Psoas muscle (tissue), 8 donors: Measurements from ENCODE around the gene WDR26. TPM values are rescaled to one million over a fixed set of nuclear protein-coding genes. Genes with fewer than 3 reads are reported as not detected.
A peak's percentile ranks its signal among the peaks of the same experiment; 100 is the strongest.

Experiments
- ATAC-seq, 4 donors: fragments of 200-7000 bp; cut with Tn5 transposase; one replicate each; pipeline ENCODE4 v1.9.1; 2020; ENCODE audit warnings: moderate library complexity in 3 of 4, mild to moderate bottlenecking in 2 of 4
- DNase-seq, 2 donors: peaks; one replicate each; pipeline ENCODE4 v3.0.0-alpha.2; 2020
- H3K27ac ChIP-seq: fragments of 200-600 bp; one replicate; pipeline ENCODE4 v1.8.0; 2022
- H3K27me3 ChIP-seq, 3 donors: fragments of 200-600 bp in 1 of 3; one replicate each; pipeline versions ENCODE4 v1.6.1 to v1.8.0; 2013 to 2022; ENCODE audit warnings: low read length in 2 of 3, mild to moderate bottlenecking in 2 of 3, moderate library complexity in 1 of 3; ENCODE audit not compliant: insufficient read depth in 3 of 3
- H3K36me3 ChIP-seq, 2 donors: fragments of 200-600 bp in 1 of 2; one replicate each; pipeline versions ENCODE4 v1.6.1 to v1.8.0; 2013 to 2022; ENCODE audit warnings: low read depth in 1 of 2, mild to moderate bottlenecking in 1 of 2, moderate library complexity in 1 of 2; ENCODE audit not compliant: insufficient read depth in 1 of 2
- H3K4me1 ChIP-seq: fragments of 200-600 bp; one replicate; pipeline ENCODE4 v1.8.0; 2022
- H3K4me3 ChIP-seq: fragments of 200-600 bp; one replicate; pipeline ENCODE4 v1.8.0; 2022; ENCODE audit warnings: mild to moderate bottlenecking
- H3K9me3 ChIP-seq: fragments of 200-600 bp; one replicate; pipeline ENCODE4 v1.8.0; 2022
- CTCF ChIP-seq: fragments of 200-600 bp; IDR thresholded peaks from one replicate; pipeline ENCODE4 v1.8.0; 2022; ENCODE audit warnings: antibody characterized with exemption
- WGBS, 3 donors: extraction: QIAGEN DNeasy Blood & Tissue Kit; methylation state at CpG; one replicate each; pipeline versions ENCODE4 v1.1.6 to v1.1.7; 2013; 5-methylcytosine and 5-hydroxymethylcytosine counted together
- intact Hi-C, 2 donors: fragments of 100-400 bp; cut with DNase I; formaldehyde crosslinking; loops; one replicate each; pipeline versions ENCODE4 v1.11.0 to v1.14.2; 2022
- polyA plus RNA-seq, 3 donors: library from polyadenylated mRNA; stranded (reverse); fragments of 200-250 nt; gene quantifications; one replicate each; pipeline ENCODE4 v1.2.3, GENCODE V29; 2013
- total RNA-seq, 4 donors: library from RNA; stranded (reverse); fragmentation: NEBNext Ultra II Directional in 2 of 4; extraction: Animal tissue kit (Norgen Biotek cat#: 25700) in 2 of 4; gene quantifications; one replicate each; pipeline versions ENCODE4 v1.2.1 to v1.2.4, GENCODE V29; 2021 to 2023
- donor health status: healthy with polysubstance abuse.
- donor health status: DM: no; HTN: no; CAD: no; lungs with moderate emphysema.
- donor health status: Bipolar disorder and iron deficiency.
- donor health status: healthy.
- donor health status: DM: yes; HTN: yes; CAD: no.
- donor health status: DM: no; HTN: no; CAD: no.
- donor health status: DM: no; HTN: no; CAD: no.
- donor health status: DM: yes; HTN: yes; CAD: no.

WDR26 gene
- total and polyA plus RNA-seq, 7 donors, result 29.1 to 114 (median 82.4) TPM

- DNase-seq, result no peak
- ATAC-seq, result no peak
- no peak for TF ChIP-seq CTCF
- intact Hi-C loops, result no loop called here
- no peak overlapping the region for H3K27ac ChIP-seq
- no peaks in the 10 kb centered on the region for H3K27me3 ChIP-seq
- 86 to 92% (median 90%) methylated on average over 2 of the region's 2 CpGs for WGBS, 3 donors
- no peaks in the 10 kb centered on the region for H3K4me1 ChIP-seq
- H3K9me3 ChIP-seq, result no peaks in the 10 kb centered on the region
- H3K36me3 ChIP-seq, result peaks cover 6 to 100% of the 10 kb centered on the region in 2 donors
- no peak overlapping the region for H3K4me3 ChIP-seq
Measured at GRCh38 chr1:224405604-224405970, 29.0 kb downstream of the WDR26 start.

- intact Hi-C loops, result no loop called here
- no peak for TF ChIP-seq CTCF
- Histone ChIP-seq H3K9me3 (no peaks in the 10 kb centered on the region), H3K27ac (no peak overlapping the region), H3K36me3 (peaks cover 6 to 100% of the 10 kb centered on the region in 2 donors), H3K4me1 (no peaks in the 10 kb centered on the region), H3K27me3 (no peaks in the 10 kb centered on the region), H3K4me3 (no peak overlapping the region)
- 63 to 67% (median 67%) methylated on average over 3 of the region's 3 CpGs for WGBS, 3 donors
- DNase-seq, result no peak
- no peak for ATAC-seq
Measured at GRCh38 chr1:224404916-224405603, 29.5 kb downstream of the WDR26 start.

GRCh38 chr1:224402472-224403036, 32.0 kb downstream of the WDR26 start:
- H3K4me1 ChIP-seq, result no peaks in the 10 kb centered on the region
- H3K36me3 ChIP-seq, result peaks cover 11 to 100% of the 10 kb centered on the region in 2 donors
- DNase-seq, result no peak
- H3K27ac ChIP-seq, result no peak overlapping the region
- TF ChIP-seq CTCF, result no peak
- H3K9me3 ChIP-seq, result no peaks in the 10 kb centered on the region
- no peak for ATAC-seq
- WGBS, 3 donors, result 87 to 92% (median 90%) methylated on average over 1 of the region's 1 CpG
- H3K4me3 ChIP-seq, result no peak overlapping the region
- intact Hi-C loops, result no loop called here
- no peaks in the 10 kb centered on the region for H3K27me3 ChIP-seq

- Histone ChIP-seq H3K9me3 (no peaks in the 10 kb centered on the region), H3K27ac (no peak overlapping the region), H3K4me3 (no peak overlapping the region), H3K36me3 (peaks cover 10 to 100% of the 10 kb centered on the region in 2 donors), H3K4me1 (no peaks in the 10 kb centered on the region), H3K27me3 (no peaks in the 10 kb centered on the region)
- no peak for TF ChIP-seq CTCF
- ATAC-seq, result peak in 1 of 4 donors; percentile 10
- intact Hi-C loops, result loop anchor here in 1 of 2 donors (10.0 kb wide), 1 partner anchor 105 kb away; no protein-coding TSS in a partner anchor
- 48 to 60% (median 54%) methylated on average over 1 of the region's 1 CpG for WGBS, 3 donors
- no peak for DNase-seq
Measured at GRCh38 chr1:224399887-224400286, 34.7 kb downstream of the WDR26 start.
